ENCODE measurements around the gene CALCR. TPM values are rescaled to one million over a fixed set of nuclear protein-coding genes. Genes with fewer than 3 reads are reported as not detected.

Gene CALCR
- total RNA-seq, 1 experiment from 2014 or later: not detected

DNA sequence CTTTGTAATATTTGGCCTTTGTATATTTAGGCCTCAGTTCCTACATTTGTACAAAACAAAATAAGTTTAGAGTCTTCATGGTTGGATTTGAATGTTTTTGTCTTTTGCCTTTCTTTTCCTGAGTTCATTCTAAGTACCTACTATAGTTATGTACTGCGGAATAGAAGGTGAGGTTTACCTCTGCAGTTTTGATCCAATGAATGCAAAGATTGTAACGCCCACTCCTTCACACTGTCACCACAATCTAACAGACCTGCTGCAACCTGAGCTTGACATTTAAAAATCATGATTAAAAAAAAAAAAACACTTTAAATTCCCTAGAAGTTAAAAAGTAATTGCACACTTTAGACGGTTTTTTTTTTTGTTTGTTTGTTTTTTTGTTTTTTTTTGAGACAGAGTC lies 145.0 kb downstream of the CALCR start:
- intact Hi-C loops (cut with micrococcal nuclease; ENCODE audit: unreplicated experiment): no loop called here
- Histone ChIP-seq H3K9me3 (no peaks in the 10 kb centered on the region), H3K27me3 (replicated peaks; ENCODE audit: control insufficient read depth, insufficient read depth, low read length) (no peaks in the 10 kb centered on the region; the same call in 1 of the 2 replicates), H3K4me3 (ENCODE audit: low read depth, low read length) (no peak overlapping the region), H3K4me1 (no peaks in the 10 kb centered on the region), H3K36me3 (ENCODE audit: control insufficient read depth, insufficient read depth, low read length) (no peaks in the 10 kb centered on the region)
- no peak for DNase-seq
- Mint-ChIP-seq H3K9me3 (ENCODE audit: unreplicated experiment) (no peaks in the 10 kb centered on the region), H3K27ac (ENCODE audit: unreplicated experiment) (no peak overlapping the region), H3K4me1 (ENCODE audit: low read depth, unreplicated experiment) (no peaks in the 10 kb centered on the region), H3K27me3 (ENCODE audit: insufficient read depth, unreplicated experiment) (peaks cover 7% of the 10 kb centered on the region), H3K4me3 (ENCODE audit: unreplicated experiment) (no peak overlapping the region), H3K36me3 (ENCODE audit: insufficient read depth, unreplicated experiment) (no peaks in the 10 kb centered on the region)
- POLR2A ChIA-PET: no interaction called here
- TF ChIP-seq, protein P1, sequence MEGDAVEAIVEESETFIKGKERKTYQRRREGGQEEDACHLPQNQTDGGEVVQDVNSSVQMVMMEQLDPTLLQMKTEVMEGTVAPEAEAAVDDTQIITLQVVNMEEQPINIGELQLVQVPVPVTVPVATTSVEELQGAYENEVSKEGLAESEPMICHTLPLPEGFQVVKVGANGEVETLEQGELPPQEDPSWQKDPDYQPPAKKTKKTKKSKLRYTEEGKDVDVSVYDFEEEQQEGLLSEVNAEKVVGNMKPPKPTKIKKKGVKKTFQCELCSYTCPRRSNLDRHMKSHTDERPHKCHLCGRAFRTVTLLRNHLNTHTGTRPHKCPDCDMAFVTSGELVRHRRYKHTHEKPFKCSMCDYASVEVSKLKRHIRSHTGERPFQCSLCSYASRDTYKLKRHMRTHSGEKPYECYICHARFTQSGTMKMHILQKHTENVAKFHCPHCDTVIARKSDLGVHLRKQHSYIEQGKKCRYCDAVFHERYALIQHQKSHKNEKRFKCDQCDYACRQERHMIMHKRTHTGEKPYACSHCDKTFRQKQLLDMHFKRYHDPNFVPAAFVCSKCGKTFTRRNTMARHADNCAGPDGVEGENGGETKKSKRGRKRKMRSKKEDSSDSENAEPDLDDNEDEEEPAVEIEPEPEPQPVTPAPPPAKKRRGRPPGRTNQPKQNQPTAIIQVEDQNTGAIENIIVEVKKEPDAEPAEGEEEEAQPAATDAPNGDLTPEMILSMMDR (IDR thresholded peaks at IDR 0.05; ENCODE audit: insufficient read depth in 1 of 2, low read depth in 1 of 2, low read length in 1 of 2, severe bottlenecking in 1 of 2, unreplicated experiment in 1 of 2): no peak
- CTCF ChIA-PET: no interaction called here
- BruUV-seq (replicated peaks): no TSS peak

DNA sequence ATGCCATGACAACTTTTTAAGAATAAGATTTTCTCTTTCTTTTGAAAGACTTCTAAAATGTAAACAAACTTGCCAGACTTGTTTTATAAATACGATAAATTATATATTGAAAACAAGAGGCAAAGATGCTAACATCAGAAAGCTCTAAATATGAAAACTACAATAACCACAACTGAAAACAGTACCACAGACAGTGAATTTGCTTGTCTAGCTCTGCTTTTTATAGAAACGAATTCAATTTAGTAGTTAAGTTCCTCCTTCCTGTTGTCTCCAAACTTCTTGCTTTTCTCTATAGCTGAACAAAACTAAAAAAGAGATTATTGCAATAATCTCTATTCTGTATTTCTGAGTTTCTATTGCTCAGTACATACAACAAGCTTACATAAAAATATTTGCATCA lies 147.4 kb downstream of the CALCR start:
- CTCF ChIA-PET: no interaction called here
- Mint-ChIP-seq H3K27ac (ENCODE audit: unreplicated experiment) (no peak overlapping the region), H3K36me3 (ENCODE audit: insufficient read depth, unreplicated experiment) (no peaks in the 10 kb centered on the region), H3K9me3 (ENCODE audit: unreplicated experiment) (no peaks in the 10 kb centered on the region), H3K27me3 (ENCODE audit: insufficient read depth, unreplicated experiment) (peaks cover 9% of the 10 kb centered on the region), H3K4me1 (ENCODE audit: low read depth, unreplicated experiment) (no peaks in the 10 kb centered on the region), H3K4me3 (ENCODE audit: unreplicated experiment) (no peak overlapping the region)
- intact Hi-C loops (cut with micrococcal nuclease; ENCODE audit: unreplicated experiment): no loop called here
- BruUV-seq (replicated peaks): no TSS peak
- Histone ChIP-seq H3K4me3 (ENCODE audit: low read depth, low read length) (no peak overlapping the region), H3K4me1 (no peaks in the 10 kb centered on the region), H3K9me3 (no peaks in the 10 kb centered on the region), H3K27me3 (replicated peaks; ENCODE audit: control insufficient read depth, insufficient read depth, low read length) (no peaks in the 10 kb centered on the region; the same call in 1 of the 2 replicates), H3K36me3 (ENCODE audit: control insufficient read depth, insufficient read depth, low read length) (no peaks in the 10 kb centered on the region)
- POLR2A ChIA-PET: no interaction called here
- no peak for DNase-seq
- TF ChIP-seq, protein P1 (IDR thresholded peaks at IDR 0.05; ENCODE audit: insufficient read depth in 1 of 2, low read depth in 1 of 2, low read length in 1 of 2, severe bottlenecking in 1 of 2, unreplicated experiment in 1 of 2): no peak

DNA sequence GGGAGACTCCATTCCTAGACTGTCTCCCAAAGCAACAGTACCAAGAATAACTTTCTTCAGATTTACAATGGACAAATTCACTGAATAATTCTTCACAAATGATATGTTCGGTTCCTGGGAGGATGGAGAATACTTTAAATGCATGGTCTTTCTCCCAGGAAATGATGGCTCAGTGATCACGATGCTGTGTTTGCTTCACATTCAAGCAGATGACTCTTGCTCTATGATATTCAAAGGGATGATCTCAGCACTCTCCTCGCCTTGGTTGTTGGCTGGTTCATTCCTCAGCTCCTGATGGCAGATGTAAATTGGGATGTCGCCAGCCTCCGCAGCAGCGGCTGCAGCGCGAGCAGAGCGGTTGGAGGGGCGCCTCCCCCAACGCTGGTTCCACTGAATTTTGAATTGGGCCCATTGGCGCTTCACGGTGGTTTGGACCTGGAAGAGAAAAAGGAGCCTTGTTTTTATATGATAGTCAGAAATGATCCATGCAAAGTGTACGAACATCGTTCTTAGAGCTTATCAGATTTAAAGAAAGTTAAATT lies 148.3 kb downstream of the CALCR start:
- Mint-ChIP-seq H3K9me3 (ENCODE audit: unreplicated experiment) (no peaks in the 10 kb centered on the region), H3K27me3 (ENCODE audit: insufficient read depth, unreplicated experiment) (peaks cover 9% of the 10 kb centered on the region), H3K4me1 (ENCODE audit: low read depth, unreplicated experiment) (no peaks in the 10 kb centered on the region), H3K36me3 (ENCODE audit: insufficient read depth, unreplicated experiment) (no peaks in the 10 kb centered on the region), H3K27ac (ENCODE audit: unreplicated experiment) (no peak overlapping the region), H3K4me3 (ENCODE audit: unreplicated experiment) (no peak overlapping the region)
- ChIA-PET CTCF (no interaction called here), POLR2A (no interaction called here)
- no peak for DNase-seq
- no peak overlapping the region for H3K4me3 ChIP-seq (ENCODE audit: low read depth, low read length)
- no peaks in the 10 kb centered on the region; the same call in 1 of the 2 replicates for H3K27me3 ChIP-seq (replicated peaks; ENCODE audit: control insufficient read depth, insufficient read depth, low read length)
- no peaks in the 10 kb centered on the region for H3K4me1 ChIP-seq
- TF ChIP-seq, protein P1 (IDR thresholded peaks at IDR 0.05; ENCODE audit: insufficient read depth in 1 of 2, low read depth in 1 of 2, low read length in 1 of 2, severe bottlenecking in 1 of 2, unreplicated experiment in 1 of 2): no peak
- BruUV-seq (replicated peaks): no TSS peak
- no peaks in the 10 kb centered on the region for H3K9me3 ChIP-seq
- intact Hi-C loops (cut with micrococcal nuclease; ENCODE audit: unreplicated experiment): no loop called here
- no peaks in the 10 kb centered on the region for H3K36me3 ChIP-seq (ENCODE audit: control insufficient read depth, insufficient read depth, low read length)

All from Caco-2 (cell line).